EH (cell line): ENCODE results near the gene SCGB2A2.

Experiments used
- DNase-seq: peaks from one replicate; pipeline ENCODE4 v3.0.0-alpha.2; 2015; ENCODE audit warnings: low read depth

The SCGB2A2 gene

GRCh38 chr11:62269654-62270278, at the start of gene SCGB2A2:
Gene SCGB2A2, plus strand, starts transcription at chr11:62270158. Its CDS starts 59 bp downstream, at chr11:62270217.
- DNase-seq = no peak

GRCh38 chr11:62221498-62221897, 48.5 kb upstream of the SCGB2A2 start:
- no peak for DNase-seq

- no peak for DNase-seq
These were observed 46.9 kb upstream of the SCGB2A2 start for GRCh38 chr11:62223095-62223494.

- no peak for DNase-seq
These were observed 36.2 kb upstream of the SCGB2A2 start for GRCh38 chr11:62233730-62234129.

GRCh38 chr11:62236187-62236586, 33.8 kb upstream of the SCGB2A2 start:
- DNase-seq = no peak

- DNase-seq = no peak
These were observed 32.5 kb upstream of the SCGB2A2 start for GRCh38 chr11:62237499-62237898.

- no peak for DNase-seq
These were observed 31.8 kb upstream of the SCGB2A2 start for GRCh38 chr11:62238151-62238550.

GRCh38 chr11:62241095-62241494, 28.9 kb upstream of the SCGB2A2 start:
- no peak for DNase-seq

- no peak for DNase-seq
These were observed 27.9 kb upstream of the SCGB2A2 start, which contains the start of gene SCGB1D2 for GRCh38 chr11:62242021-62242420. Gene SCGB1D2, plus strand, starts transcription at chr11:62242239. Its CDS starts 69 bp downstream, at chr11:62242308.

GRCh38 chr11:62245271-62245753, 24.6 kb upstream of the SCGB2A2 start:
- DNase-seq = peak; percentile 48

GRCh38 chr11:62251698-62252097, 18.3 kb upstream of the SCGB2A2 start:
- no peak for DNase-seq

GRCh38 chr11:62253999-62254542, 15.9 kb upstream of the SCGB2A2 start:
- no peak for DNase-seq

- DNase-seq = peak; percentile 3
These were observed 13.7 kb upstream of the SCGB2A2 start for GRCh38 chr11:62256281-62256680.

- DNase-seq = no peak
These were observed 9.6 kb upstream of the SCGB2A2 start for GRCh38 chr11:62260261-62260953.

GRCh38 chr11:62264004-62264403, 6.0 kb upstream of the SCGB2A2 start:
- peak; percentile 17 for DNase-seq

- peak; percentile 23 for DNase-seq
These were observed 3.4 kb upstream of the SCGB2A2 start for GRCh38 chr11:62266558-62266957.

GRCh38 chr11:62267050-62267449, 2.9 kb upstream of the SCGB2A2 start:
- DNase-seq = no peak

GRCh38 chr11:62267576-62267975, 2.4 kb upstream of the SCGB2A2 start:
- DNase-seq = no peak

- no peak for DNase-seq
These were observed 3.3 kb downstream of the SCGB2A2 start for GRCh38 chr11:62273284-62273683.

- DNase-seq = no peak
These were observed 3.9 kb downstream of the SCGB2A2 start for GRCh38 chr11:62273789-62274275.

- no peak for DNase-seq
These were observed 10.5 kb downstream of the SCGB2A2 start for GRCh38 chr11:62280452-62280851.

- DNase-seq = peak; percentile 39
These were observed 25.5 kb downstream of the SCGB2A2 start for GRCh38 chr11:62295504-62295903.

GRCh38 chr11:62298975-62299374, 29.0 kb downstream of the SCGB2A2 start, which contains the start of gene SCGB1D4:
Gene SCGB1D4, minus strand, starts transcription at chr11:62299075. Its CDS starts 65 bp downstream, at chr11:62299010.
- no peak for DNase-seq
